HTERT RPE-1 (cell line): ENCODE results near the gene PARVB.

ENCODE experiments used
- in situ Hi-C: fragments of 300-500 bp; cut with MboI; formaldehyde crosslinking; loops from 4 replicates; pipeline ENCODE4 v1.14.3; 2020; ENCODE audit warnings: low sequenced_read_pairs

Gene PARVB

GRCh38 chr22:44209343-44209742 is 185.2 kb downstream of the PARVB start:
- in situ Hi-C loops: no loop called here

DNA sequence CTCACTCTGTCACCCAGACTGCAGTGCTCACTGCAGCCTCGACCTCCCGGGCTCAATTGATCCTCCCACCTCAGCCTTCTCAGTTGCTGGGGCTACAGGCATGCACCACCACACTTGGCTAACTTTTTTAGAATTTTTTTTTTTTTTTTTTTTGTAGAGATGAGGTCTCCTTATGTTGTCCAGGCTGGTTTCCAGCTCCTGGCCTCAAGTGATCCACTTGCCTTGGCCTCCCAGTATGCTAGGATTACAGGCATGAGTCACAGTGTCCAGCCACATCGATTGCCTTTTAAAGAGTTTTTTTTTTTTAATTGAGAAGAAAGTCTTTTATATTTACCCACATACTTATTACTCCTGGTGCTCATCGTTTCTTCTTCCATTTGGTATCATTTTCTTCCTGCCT is 186.6 kb downstream of the PARVB start:
- in situ Hi-C loops: no loop called here

DNA sequence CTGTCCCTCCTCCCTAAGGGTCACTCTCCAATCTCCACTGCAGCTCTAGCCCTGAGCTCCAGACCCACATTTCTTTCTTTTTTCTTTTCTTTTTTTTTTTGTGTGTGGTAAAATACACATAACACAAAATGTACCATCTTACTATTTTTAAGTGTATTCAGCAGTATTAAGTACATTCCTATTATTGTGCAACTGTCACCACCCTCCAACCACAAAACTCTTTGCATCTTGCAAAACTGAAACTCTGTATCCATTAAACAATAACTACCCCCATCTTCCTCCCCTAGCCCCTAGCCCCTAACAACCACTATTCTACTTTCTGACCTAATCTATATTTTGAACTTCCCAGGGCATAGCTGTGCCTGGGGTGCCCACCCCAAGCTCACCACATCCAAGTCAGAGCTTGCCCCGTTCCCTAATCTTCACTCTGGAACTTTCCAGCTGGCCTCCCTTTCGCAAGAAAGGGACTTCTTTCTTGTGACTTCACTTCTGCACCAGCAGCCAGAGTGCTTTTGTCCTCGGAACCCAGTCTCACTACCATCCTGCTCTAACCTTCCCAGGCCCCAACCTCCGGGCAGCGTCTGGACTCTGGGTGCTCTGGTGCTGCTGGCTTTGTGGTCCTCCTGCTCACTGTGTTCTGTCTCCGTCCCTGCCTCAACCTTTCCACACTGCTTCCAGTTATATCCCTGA is 187.3 kb downstream of the PARVB start:
- in situ Hi-C loops: no loop called here

- in situ Hi-C loops: no loop called here
These were observed 188.1 kb downstream of the PARVB start for GRCh38 chr22:44211946-44212930.

GRCh38 chr22:44212936-44213335 is 188.8 kb downstream of the PARVB start:
- in situ Hi-C loops: no loop called here

DNA sequence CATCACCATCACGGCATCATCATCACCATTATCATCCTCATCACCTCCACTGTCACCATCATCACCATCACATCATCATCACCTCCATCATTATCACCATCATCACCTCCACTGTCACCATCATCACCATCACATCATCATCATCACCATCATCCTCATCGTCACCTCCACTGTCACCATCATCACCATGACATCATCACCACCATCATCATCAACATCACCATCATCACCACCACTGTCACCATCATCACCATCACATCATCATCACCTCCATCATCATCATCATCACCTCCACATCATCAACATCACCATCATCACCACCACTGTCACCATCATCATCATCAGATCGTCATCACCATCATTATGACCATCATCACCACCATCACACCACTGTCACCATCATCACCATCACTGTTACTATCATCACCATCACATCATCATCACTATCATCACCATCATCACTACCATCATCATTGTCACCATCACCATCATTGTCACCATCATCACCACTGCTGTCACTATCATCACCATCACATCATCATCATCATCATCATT is 189.5 kb downstream of the PARVB start:
- in situ Hi-C loops: no loop called here

DNA sequence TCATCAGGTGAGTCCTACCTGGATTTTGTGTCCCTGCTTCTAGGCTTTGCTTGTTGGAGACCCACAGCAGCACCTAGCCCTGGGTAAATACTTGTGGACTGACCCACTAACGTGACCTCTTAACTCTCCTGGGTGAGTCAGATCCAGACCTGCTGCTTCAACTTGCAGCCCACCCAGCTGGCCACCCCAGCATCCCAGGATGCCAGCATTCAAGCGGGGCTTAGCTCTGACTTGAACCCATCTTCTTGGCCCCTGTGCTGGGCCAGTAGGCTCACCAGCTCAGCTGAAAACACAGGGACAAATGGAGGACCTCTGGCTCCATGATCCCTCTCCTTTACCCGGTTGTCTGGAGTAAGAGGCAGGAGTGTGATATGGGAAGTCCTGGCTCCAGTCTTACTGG is 190.1 kb downstream of the PARVB start:
- in situ Hi-C loops: no loop called here

- in situ Hi-C loops: no loop called here
These were observed 190.7 kb downstream of the PARVB start for GRCh38 chr22:44214764-44215163.

DNA sequence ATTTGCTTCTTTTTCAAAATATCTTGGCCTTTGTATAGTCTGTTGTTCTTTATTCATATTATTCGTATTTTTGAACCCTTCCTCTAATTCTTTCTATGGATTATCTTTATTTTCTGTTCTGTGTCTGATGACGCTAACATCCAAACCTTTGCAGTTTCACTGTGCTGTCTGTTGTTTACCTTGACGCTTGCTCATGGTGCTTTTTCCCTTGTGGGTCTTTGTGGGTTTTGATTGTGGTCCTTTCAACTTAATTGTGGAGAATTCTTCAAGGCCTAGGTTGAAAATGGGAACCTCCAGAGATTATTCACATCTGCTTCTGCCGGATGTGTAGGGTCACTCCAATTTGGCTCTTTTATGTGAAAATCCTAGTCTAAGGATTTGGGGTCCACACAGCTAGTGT is 191.2 kb downstream of the PARVB start:
- in situ Hi-C loops: no loop called here

DNA sequence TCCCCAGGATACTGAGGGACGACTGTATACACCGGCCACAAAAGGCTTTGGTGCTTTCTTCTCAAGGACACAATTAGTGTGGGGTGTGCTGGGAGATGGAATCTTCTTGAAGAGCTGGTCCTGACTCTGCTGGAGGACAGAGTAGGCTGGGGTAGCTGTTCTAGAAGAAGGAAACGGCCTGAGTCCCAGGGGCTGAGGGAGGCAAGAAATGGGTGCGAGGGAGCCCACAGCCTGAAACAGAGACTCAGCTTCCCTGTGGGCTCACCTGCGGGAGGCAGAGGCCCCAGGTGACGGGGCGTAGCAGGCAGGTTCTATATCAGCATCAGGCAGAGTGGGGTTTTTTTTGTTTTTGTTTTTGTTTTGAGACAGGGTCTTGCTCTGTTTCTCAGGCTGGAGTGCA is 193.2 kb downstream of the PARVB start:
- in situ Hi-C loops: no loop called here

GRCh38 chr22:44218071-44218470 is 194.0 kb downstream of the PARVB start:
- in situ Hi-C loops: no loop called here

GRCh38 chr22:44219101-44219870 is 195.2 kb downstream of the PARVB start:
- in situ Hi-C loops: no loop called here

DNA sequence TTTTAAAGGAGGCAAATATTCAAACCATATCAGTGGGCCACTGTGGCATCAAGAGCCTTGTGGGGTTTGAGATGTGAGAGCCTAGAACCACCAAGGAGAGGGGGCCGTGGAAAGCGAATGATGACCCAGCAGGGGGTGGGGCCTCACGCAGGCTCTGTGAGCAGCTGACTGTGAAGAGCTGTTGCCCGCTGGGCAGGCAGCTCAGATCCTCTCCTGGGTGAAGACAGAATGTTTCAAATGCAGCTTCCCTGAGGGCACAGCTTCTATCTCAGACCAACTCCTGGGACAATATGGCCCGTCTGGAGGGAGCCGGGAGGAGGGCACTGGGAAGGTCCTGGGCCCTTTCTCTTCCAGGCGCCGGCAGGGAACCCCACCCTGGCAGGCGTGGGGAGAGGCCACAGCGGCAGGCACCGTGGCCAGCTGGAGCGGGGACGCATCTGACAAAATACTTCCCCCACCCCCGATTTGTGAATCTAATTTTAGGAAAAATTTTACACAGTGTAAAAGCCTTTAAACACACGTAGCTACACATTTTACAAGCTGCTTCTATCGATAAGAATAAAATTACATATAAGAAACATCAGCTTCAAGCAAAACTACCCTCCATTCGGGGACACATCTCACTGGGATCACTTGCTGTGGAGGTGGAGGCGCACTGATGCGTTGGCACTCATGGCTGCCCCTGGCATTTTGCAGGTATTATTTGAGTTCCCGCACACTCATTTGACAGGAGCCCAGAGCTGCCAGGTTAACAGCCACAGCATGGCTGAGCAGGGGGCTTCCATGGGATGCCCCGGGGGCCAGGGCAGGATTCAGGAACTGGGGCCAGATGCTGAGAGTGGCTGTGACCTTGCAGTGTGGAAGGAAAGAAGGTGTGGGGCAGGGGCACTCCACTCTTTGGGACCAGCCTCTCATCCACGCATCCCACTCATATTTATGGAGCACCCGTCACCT is 196.9 kb downstream of the PARVB start:
- in situ Hi-C loops: no loop called here

DNA sequence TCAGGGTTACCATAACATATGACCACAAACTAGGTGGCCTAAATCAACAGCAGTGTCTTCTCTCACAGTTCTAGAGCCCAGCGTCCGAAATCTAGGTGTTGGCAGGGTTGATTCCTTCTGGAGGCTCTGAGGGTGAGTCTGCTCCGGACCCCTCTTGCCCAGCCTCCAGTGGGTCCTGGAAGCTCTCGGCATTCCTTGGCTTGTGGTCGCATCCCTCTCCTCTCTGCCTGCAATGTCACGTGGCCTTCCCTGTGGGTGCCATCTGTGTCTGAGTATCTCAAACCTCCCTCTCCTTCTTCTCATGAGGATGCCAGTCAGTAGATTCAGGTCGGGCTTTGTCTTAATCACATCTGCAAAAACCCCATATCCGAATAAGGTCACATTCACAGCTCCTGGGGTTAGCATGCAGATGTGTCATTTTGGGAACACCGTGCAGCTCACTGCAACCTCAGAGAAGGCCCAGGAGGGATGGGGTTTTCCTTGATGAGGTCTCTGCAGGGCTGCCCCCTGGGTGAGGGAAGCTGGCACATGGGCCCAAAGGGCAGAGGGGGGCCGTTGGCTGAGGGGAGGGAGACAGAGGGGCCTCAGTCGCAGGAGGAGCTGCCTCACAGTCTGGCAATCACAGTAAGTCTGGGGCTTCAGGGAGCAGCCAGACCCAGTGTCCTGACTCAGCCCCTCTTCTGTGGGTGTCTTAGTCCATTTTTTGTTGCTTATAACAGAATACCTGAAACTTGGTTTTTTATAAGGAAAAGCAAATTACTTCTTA is 197.8 kb downstream of the PARVB start:
- in situ Hi-C loops: no loop called here
